GM18508 (cell line): Measurements from ENCODE around the gene THSD4.
"Not testable (repeated sequence)": the region's sequence is repeated elsewhere in the genome, so short reads cannot be mapped to it uniquely, and the experiment has no call there.

ENCODE experiments used
- ATAC-seq: cut with Tn5 transposase; IDR thresholded peaks from one replicate; pipeline ENCODE4 v1.9.1; 2021; ENCODE audit warnings: moderate number of reproducible peaks; ENCODE audit not compliant: insufficient read depth, unreplicated experiment

Gene THSD4

DNA sequence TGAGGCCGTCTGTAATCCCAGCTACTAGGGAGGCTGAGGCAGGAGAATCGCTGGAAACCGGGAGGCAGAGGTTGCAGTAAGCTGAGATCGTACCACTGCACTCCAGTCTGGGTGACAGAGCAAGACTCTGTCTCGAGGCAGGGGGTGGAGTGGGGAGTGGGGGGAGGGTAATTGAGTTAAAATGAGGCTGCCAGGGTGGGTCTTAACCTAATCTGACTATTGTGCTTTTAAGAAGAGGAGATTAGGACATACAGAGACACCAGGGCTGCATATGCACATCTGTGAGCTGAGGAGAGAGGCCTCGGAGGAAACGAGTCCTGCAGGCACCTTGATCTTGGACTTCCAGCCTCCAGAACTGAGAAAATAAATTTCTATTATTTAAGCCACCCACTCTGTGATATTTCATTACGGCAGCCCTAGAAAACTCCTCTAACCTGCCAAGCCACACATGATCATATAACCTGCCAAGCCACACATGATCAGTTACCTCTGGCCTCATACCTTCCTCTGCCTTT, 197.0 kb downstream of the THSD4 start:
- no peak for ATAC-seq

DNA sequence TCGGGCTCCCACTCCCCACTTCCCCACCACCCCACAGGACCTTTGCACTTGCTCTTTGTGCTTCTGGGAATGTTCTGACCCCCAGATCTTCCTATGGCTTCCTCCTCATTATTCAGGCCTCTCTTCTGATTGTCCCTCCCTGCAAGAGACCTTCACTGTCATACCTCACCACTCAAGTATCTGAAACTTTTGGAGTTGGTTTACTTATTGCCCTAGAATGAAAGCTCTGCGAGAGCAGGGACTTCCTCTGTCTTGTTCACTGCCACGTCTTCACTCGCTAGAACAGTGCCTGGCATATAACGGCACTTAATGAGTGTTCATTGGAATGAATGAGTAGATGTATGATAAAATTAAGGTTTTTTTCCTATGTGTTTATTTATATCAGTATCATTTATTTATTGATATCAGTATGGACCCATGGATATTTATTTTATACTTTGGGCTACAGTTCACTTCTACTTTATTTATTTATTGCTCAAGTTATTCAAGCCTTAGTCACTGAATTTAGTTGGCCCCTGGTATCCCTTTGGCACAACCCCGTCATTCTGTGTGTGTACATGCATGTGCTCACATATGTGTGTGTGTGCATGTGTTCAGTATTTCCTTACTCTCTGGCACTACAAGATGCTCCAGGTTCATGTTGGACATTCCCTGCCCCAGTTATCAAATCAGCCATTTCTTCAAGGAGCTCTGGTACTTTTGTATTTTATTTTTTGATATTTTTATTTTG, 197.6 kb downstream of the THSD4 start:
- ATAC-seq: no peak

DNA sequence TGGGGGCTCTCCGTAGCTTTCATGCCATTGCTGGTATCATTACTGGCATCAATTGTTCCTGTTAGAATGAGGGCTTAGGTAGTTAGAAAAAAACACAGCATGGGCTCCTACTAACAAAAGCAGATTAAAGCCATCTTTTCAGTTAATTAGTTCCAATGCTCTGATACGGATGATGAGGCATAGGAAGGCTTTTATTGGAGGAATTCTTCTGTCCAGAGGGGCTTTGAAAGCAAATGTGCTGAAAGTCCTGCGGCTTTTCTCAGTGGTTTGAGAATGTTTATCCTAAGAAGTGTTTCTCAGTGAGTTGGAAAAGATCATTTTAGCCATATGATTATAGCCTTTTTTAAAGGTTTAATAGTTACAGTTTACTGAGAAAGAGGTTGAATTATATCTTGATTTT, 198.5 kb downstream of the THSD4 start:
- ATAC-seq: no peak

DNA sequence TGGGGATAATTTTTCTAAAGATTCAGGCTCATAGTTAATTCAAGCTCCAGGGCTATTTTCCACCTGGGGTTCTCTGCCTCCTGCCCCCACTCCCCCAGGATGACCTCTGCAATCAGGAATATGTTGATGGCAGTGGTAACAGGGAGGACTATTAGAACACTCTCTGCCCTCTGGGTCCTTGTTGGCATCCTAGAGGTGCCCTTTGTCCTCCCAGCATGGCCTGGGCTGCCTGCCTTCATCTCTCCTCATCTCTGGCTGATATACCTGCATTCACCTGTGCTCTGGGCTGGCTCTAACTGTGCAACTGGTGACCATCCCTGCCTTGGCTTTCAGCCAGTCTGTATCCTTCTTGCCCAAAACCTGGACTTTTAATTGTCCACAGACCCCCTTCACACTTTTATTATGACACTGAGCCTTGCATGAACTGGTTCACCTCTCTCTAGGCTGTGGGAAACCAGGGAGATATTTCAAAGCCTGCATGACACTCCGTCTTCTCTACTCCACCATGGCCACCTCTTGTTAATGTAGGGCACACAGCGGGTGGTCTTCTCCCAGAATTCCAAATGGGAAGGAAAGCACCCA, 199.8 kb downstream of the THSD4 start:
- no peak for ATAC-seq

DNA sequence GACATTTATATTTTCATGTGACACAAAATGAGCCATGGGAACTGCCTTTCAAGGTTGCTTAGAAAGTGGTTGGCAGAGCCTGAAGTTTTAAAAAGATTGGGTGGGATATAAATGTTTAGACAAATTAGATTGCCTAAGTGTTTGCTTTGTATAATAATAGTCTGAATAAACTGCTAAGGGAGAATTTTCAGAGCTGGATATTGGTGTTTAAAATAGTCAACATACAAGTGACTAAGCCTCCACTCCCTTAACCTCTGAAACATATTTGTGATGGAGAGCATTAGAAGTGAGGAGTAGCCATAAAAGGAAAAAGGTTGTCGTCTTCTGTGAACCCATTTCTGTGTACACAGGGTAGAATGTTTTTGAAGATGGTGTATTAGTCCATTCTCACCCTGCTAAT, 201.6 kb downstream of the THSD4 start:
- no peak for ATAC-seq

DNA sequence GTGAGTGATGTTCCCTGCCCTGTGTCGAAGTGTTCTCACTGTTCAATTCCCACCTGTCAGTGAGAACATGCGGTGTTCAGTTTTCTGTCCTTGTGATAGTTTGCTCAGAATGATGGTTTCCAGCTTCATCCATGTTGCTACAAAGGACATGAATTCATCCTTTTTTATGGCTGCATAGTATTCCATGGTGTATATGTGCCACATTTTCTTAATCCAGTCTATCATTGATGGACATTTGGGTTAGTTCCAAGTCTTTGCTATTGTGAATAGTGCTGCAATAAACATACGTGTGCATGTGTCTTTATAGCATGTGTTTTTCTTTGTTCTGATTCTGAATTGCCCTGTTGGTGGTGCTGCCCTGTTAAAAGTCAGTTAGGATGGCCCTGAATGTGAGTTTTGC, 204.2 kb downstream of the THSD4 start:
- ATAC-seq: not testable (repeated sequence)

DNA sequence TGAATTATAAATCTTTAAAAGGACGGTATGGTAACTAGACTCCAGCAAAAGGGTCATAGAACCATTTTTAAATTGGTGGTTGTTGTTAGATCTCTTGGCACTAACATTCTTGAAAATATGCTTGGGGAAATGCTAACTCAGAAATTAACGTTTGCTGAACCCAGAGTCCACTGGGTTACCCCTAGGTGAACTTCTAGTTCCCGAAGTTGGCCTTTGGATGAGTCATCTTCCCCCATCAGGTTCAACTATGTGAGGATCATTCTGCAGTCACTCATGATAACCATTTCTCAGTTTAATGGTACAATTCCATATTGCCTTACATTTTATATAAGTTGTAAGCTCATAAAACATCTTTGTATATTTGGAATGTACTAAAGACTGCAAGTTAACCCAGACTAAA, 204.7 kb downstream of the THSD4 start:
- ATAC-seq: no peak

DNA sequence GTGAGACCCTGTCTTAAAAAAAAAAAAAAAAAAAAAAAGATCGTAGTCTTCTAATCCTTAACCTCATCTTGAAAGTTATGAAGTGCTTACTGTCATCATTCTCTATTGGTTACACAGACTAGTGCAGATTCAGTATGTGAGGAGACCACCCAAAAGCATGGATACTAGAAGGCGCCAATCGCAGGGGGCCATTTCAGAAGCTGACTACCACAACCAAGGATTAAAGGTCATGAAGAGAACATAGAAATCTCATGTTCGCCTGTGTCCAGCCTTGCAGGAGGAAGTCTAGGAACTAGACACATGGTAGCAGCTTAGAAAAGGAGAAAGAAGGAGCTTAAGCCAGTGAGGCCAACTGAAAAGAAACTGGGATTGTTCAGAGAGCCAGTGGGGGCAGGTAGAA, 207.8 kb downstream of the THSD4 start:
- ATAC-seq: no peak

DNA sequence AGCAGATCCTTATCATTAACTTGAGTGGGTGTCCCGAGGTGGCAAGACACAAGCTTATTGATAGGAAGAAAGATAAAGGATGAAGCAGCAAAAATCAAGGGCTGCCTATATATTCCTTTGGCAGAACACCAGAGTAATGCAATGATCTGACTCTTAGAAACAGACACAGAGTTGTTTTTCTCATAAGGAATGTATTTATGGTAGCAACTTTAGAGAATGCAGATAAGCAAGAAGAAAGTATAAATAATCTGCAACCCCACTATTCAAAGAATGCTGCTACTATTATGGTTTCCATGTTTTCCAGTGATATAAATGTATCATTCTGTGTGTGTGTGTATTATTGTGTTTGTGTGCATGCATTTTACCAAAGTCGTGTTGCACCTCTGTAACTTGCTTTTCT, 208.3 kb downstream of the THSD4 start:
- no peak for ATAC-seq

DNA sequence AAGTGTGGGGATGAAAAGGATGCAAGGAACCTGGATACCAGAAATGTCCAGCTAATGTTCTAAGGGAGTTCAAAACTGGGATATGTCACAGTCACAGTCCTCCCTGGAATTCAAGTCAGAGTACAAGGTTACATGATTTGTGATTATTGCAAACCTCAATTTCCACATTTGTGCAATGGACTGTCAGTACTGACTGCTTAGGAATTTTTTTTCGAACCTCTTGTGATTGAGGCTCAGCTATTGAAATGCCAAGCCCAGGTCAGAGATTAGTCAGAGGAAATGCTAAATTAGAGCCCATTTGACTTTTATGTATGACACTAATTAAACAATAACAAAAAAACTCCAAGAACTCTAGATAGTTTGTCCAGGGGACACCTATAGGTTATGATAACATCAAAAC, 210.2 kb downstream of the THSD4 start:
- ATAC-seq: no peak

DNA sequence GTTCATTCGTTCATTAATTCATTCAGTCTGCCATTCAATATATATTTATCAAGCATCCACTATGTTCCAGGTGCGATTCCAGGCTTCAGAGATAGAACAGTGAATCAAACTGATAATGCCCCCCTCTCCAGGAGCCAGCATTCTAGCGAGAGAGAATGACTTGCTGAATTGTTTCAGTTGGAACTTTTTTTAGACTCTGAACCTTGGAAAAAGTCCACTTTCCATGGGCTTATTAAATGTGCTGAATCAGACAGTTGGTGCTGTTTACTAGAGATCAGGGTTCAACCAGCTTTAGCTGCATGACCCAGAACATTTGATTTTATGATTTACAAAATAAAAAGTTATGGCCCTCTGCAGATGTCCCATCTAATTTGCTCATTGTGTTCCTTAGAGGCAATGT, 213.2 kb downstream of the THSD4 start:
- ATAC-seq: no peak

DNA sequence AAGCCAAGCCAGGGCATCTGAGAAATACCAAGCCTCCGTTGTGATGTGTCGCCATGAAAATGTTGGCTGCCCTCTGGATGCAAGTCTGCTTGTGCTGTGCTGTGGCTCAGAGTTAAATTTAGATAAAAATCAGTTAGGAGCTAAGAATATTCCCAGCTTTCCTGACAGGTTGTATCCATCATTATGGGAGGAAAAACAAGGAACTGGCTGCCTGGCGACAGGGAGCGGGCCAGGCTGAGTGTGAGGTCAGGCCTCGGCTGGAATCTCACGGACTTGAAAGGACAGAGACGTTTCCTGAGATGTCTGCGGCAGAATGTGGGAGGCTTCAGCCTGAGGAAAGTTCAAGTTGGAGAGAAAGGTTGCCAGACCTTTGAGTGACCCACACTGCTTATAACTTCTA, 213.8 kb downstream of the THSD4 start:
- no peak for ATAC-seq

DNA sequence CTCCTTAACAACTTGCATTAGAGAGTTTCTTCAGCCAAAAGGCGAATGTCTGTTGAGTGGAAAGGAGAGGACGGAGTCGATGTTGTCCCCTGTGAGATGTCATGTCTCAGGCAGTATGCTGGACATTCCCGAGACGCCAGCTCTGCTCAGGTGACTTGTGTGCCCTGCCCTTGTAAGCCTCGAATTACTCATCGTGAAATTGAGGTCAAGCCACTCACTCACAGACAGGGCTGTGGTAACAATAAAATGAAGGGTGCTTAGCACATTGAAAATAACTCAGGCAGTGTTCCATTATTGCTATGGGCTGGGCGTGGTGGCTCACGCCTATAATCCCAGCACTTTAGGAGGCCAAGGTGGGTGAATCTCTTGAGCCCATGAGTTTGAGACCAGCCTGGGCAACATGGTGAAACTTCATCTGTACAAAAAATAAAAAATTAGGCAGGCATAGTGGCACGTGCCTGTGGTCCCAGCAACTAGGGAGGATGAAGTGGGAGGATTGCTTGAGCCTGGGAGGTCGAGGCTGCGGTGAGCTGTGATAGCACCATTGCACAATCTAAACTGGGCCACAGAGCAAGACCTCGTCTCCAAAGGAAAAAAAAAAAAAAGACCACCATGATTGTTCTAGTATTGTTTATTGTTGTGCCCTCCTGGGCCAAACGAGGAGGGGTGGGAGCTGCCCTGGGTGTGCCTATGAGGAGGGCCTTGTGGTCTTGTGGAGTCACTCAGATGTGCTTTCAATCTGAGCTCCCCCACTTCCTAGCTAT, 214.4 kb downstream of the THSD4 start:
- ATAC-seq: no peak

DNA sequence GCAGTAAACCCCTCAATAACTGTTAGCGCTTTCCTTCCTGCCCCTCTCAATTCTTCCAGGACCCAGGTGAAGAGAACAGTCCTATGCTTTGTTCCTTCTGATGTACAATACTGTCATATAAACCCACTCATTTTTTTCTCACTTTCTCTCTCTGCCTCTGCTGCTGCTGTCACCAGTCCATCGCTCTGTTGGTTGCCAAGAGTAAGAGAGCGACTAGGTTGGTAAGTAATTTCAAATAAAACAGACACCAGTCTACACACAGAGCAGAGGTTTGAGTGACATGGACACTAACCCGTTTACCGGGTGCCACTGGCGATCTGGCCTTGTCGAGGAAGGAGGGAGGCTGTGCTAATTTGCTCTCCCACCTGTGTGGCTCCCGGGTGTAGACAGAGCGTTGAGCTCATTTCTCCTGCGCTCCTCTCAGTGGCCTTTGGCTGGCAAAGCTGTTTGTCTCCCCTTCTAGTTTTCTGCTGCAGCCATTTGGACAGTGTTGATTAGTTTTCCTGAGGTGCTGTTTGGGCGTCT, 215.4 kb downstream of the THSD4 start:
- no peak for ATAC-seq

DNA sequence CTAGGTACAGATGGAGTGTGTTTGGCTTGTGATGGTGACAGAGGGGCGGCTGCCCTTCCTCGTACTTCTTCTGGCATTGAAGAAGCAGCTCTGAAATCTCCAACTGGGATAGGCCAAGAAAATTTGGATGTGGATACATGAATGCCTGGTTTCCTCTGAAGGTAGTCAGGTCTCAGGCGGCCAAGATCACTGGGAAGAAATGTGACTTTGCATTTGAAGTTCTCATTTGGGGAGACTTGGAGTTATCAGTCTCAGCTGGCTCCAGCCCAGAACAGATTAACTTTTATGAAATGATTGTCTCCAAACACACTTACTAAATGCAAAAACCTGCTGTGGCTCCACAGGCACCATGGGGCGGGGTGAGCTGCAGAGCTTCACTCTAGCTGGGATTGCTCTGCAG, 215.9 kb downstream of the THSD4 start:
- ATAC-seq: no peak

DNA sequence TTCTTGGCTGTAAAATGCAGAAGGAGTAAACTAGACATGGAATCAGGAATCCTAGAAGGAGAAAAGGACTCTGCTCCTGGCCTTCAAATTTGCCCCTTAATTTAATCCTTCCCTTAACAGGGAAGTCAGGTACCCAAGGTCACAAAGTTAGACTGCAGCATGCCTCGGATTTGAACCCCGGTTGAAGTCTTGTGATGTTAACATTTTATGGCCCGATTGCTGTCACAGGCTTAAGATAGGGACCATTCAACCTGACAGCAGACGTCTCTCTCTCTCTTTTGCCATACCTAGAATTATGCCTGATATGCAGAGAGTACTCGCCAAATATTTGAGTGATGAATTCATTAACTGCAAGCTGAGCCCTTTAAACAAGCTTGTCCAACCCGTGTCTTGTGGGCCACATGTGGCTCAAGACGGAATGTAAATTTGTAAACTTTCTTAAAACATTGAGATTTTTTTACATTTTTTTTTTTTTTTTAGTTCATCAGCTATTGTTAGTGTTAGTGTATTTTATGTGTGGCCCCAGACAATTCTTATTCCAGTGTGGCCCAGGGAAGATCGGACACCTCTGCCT, 217.2 kb downstream of the THSD4 start:
- ATAC-seq: no peak

DNA sequence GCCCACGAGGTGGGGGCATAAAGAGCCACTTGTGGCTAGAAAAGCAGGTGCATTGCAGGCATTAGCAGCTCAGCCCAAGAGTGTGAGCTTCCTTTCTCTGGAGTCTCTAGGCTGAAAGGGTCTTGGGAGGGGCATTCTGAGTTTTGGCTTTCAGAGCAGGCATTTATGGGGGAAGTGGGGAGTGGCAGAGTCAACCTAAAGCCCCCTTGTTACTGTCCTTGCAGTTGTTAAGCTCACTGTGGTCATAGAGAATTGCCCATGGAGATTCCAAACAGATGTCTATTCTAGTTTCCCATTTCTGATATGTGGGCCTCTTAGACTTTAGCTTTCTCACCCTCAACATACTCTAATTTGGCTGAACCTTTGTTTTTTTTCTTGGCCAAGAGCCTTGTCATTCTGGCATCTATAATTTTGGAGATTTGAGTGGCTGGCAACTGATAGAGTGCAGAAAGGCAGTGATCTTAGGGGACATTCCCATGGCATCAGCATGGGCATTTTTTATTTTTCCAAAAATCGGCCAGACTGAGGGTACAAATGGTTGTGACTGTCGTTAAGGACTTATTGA, 217.9 kb downstream of the THSD4 start:
- ATAC-seq: no peak

DNA sequence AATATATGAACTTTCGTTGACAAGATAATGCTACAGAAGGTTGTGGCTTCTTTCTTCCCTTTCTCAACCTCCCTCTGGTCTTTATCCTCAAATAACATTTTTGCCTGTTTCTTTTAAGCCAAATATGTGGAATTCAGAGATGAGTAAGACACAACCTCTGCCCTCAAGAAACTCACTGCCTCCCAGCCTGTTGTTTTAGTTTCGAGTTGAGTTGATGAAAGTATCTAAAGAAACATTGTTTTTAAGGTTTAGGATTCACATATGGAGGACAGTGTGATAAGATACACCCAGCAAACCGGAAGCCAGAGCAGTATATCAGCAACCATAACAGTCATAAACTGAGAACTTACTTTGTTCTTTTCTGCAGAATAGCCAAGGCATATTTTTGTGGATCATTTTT, 218.6 kb downstream of the THSD4 start:
- no peak for ATAC-seq

DNA sequence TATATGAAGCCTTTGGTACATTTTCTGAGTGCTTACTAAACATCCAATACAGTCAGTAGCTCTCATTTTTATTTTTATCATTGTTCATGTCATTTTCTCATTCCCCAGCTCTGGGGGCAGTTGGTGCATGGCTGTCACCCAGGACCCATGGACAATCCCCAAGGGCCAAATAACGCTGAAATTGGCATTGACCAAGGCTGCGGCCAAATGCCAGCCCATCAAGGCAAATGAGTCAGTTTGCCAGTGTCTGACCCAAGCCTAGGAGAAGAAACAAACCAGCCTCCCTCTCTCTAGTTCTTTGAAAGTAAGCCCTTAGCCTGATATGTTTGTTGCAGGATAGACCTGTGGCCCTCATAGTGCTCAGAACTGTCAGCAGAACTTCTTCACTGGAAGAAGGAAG, 219.2 kb downstream of the THSD4 start:
- no peak for ATAC-seq

DNA sequence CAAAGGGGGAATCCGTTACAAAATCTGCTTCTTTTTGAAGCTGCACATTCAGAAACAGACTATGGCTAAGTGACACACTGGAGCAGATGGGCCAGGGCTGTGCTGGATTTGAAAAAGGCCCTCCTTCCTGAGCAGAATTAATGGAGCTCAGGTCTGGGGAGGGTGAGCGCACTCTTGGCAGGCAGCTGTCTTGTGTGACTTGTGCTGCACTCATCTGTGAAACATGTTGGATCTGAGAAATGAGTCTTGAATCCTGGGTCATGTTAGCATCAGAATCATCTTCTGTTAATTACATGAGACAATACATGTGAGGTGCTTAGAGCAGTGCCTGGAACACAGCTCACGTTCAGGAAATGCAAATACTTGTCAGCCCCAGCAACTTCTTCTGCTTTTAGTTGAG, 219.6 kb downstream of the THSD4 start:
- no peak for ATAC-seq

DNA sequence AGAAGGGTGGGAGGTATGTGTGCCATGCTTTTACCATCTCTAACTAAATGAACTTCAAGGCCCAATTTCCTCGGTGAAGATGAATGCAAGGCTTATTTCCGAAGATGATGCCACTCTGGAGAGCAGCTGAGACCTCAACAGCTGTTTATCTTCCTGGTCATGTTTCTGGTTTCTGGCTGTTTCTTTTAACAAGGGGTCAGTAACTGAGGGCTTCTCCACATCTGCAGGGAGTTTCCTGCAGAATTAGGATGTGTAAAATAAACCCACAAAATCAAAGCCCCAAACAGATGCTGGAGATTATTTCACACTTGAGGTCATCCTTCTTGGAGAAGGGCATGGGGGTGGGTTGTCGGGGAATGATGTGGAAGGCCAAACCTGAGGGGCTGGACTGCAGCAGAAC, 220.3 kb downstream of the THSD4 start:
- ATAC-seq: no peak
